Natural killer cell (primary cell): ENCODE measurements around the gene CHML. TPM values are rescaled to one million over a fixed set of nuclear protein-coding genes. Genes with fewer than 3 reads are reported as not detected.
A peak's percentile ranks its signal among the peaks of the same experiment; 100 is the strongest.

ENCODE experiments used
- ATAC-seq, 3 donors: fragments of 150-1000 bp in 2 of 3; fragments of 200-7000 bp in 1 of 3; cut with Tn5 transposase; 1 replicate in 1 of 3; 2 replicates in 2 of 3; pipeline ENCODE4 v1.10.0; 2021; ENCODE audit warnings: mild to moderate bottlenecking in 2 of 3, moderate library complexity in 2 of 3
- DNase-seq, 2 donors: peaks; one replicate each; pipeline versions ENCODE4 v3.0.0 to v3.0.0-alpha.2; 2013 to 2021; ENCODE audit warnings: mixed read lengths in 1 of 2
- H3K27ac ChIP-seq: one replicate; pipeline ENCODE4 v1.5.1; 2013; ENCODE audit warnings: mild to moderate bottlenecking, low read length
- H3K27me3 ChIP-seq: one replicate; pipeline ENCODE4 v1.6.1; 2013; ENCODE audit warnings: low read length; ENCODE audit not compliant: control insufficient read depth, insufficient read depth
- H3K36me3 ChIP-seq: one replicate; pipeline ENCODE4 v1.6.1; 2013; ENCODE audit warnings: low read length; ENCODE audit not compliant: control insufficient read depth, insufficient read depth
- H3K4me1 ChIP-seq: one replicate; pipeline ENCODE4 v1.6.1; 2013; ENCODE audit warnings: low read length; ENCODE audit not compliant: control insufficient read depth, insufficient read depth
- H3K4me3 ChIP-seq: one replicate; pipeline ENCODE4 v1.5.1; 2013; ENCODE audit warnings: low read length
- H3K9me3 ChIP-seq: one replicate; pipeline ENCODE4 v1.6.1; 2013; ENCODE audit warnings: low read length; ENCODE audit not compliant: control insufficient read depth, insufficient read depth
- H3K27ac Mint-ChIP-seq, 2 donors: one replicate each; pipeline ENCODE4 v1.8.0; 2022; ENCODE audit warnings: mild to moderate bottlenecking in 2 of 2, mixed read lengths in 2 of 2, moderate library complexity in 1 of 2
- H3K27me3 Mint-ChIP-seq, 2 donors: one replicate each; pipeline ENCODE4 v1.8.0; 2022; ENCODE audit warnings: low read depth in 2 of 2, mixed read lengths in 2 of 2
- H3K36me3 Mint-ChIP-seq: one replicate; pipeline ENCODE4 v1.8.0; 2022; ENCODE audit warnings: mixed read lengths
- H3K4me1 Mint-ChIP-seq, 2 donors: one replicate each; pipeline ENCODE4 v1.8.0; 2022; ENCODE audit warnings: mixed read lengths in 2 of 2
- H3K4me3 Mint-ChIP-seq: one replicate; pipeline ENCODE4 v1.8.0; 2022; ENCODE audit warnings: mild to moderate bottlenecking, moderate library complexity, mixed read lengths
- H3K9me3 Mint-ChIP-seq, 2 donors: one replicate each; pipeline ENCODE4 v1.8.0; 2022; ENCODE audit warnings: mixed read lengths in 2 of 2
- WGBS: methylation state at CpG from one replicate; pipeline ENCODE4 v1.1.7; 2013; ENCODE audit warnings: missing lambda C conversion rate; ENCODE audit not compliant: insufficient coverage; 5-methylcytosine and 5-hydroxymethylcytosine counted together
- intact Hi-C: fragments of 100-400 bp; cut with micrococcal nuclease; formaldehyde crosslinking; loops from one replicate; pipeline ENCODE4 v1.14.2; 2022
- total RNA-seq, 4 donors: library from RNA; stranded (reverse); fragments of 120-200 nt in 1 of 4; gene quantifications; one replicate each; pipeline versions ENCODE4 v1.2.3 to v1.2.4, GENCODE V29; 2013 to 2022
- TF ChIP-seq, protein P1 (sequence below): fragments of 200-600 bp; IDR thresholded peaks from one replicate; pipeline ENCODE4 v1.8.0; 2022; ENCODE audit warnings: antibody characterized with exemption

The CHML gene
- total RNA-seq, 3 donors from 2014 or later (not counting 1 experiment from before 2014, with no cell fraction given) = 6.8 to 11.8 (median 7.8) TPM

DNA sequence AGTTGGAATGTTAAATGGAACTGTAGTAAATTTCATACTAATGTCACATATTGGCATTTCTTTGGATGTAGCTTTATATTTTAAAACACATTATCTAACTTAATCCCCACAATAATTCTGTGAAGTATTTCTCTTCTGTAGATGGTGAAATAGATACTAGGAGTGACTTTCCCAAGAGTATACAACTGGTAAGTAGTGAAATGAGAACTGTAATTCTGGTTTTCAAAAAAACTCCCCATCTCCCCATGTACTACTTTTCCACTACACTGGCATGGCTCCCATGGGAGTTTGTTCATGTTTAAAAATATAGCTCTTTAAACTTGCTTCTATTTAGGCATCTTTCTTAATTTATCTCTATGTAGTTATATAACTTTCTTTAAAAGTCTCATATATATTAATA, 10.2 kb downstream of the CHML start:
- Histone ChIP-seq H3K27ac (no peak overlapping the region), H3K27me3 (no peaks in the 10 kb centered on the region), H3K4me1 (no peaks in the 10 kb centered on the region), H3K36me3 (no peaks in the 10 kb centered on the region), H3K9me3 (no peaks in the 10 kb centered on the region), H3K4me3 (no peak overlapping the region)
- H3K27ac Mint-ChIP-seq = no peak overlapping the region
- no peak overlapping the region for H3K4me3 Mint-ChIP-seq
- H3K36me3 Mint-ChIP-seq = no peaks in the 10 kb centered on the region
- H3K27me3 Mint-ChIP-seq = no peaks in the 10 kb centered on the region
- TF ChIP-seq, protein P1, sequence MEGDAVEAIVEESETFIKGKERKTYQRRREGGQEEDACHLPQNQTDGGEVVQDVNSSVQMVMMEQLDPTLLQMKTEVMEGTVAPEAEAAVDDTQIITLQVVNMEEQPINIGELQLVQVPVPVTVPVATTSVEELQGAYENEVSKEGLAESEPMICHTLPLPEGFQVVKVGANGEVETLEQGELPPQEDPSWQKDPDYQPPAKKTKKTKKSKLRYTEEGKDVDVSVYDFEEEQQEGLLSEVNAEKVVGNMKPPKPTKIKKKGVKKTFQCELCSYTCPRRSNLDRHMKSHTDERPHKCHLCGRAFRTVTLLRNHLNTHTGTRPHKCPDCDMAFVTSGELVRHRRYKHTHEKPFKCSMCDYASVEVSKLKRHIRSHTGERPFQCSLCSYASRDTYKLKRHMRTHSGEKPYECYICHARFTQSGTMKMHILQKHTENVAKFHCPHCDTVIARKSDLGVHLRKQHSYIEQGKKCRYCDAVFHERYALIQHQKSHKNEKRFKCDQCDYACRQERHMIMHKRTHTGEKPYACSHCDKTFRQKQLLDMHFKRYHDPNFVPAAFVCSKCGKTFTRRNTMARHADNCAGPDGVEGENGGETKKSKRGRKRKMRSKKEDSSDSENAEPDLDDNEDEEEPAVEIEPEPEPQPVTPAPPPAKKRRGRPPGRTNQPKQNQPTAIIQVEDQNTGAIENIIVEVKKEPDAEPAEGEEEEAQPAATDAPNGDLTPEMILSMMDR = no peak
- no peaks in the 10 kb centered on the region for H3K9me3 Mint-ChIP-seq
- ATAC-seq = no peak
- intact Hi-C loops = no loop called here
- DNase-seq = no peak
- peaks cover 8% of the 10 kb centered on the region in 2 donors for H3K4me1 Mint-ChIP-seq

- H3K27ac ChIP-seq = peak overlapping the region; percentile 49
- Mint-ChIP-seq H3K27me3 (no peaks in the 10 kb centered on the region), H3K9me3 (no peaks in the 10 kb centered on the region), H3K4me1 (peaks cover 8% of the 10 kb centered on the region in 2 donors), H3K36me3 (no peaks in the 10 kb centered on the region), H3K27ac (peak overlapping the region; percentile 36 to 82), H3K4me3 (peak overlapping the region; percentile 65)
- TF ChIP-seq, protein P1 = peak; percentile 63
- no peaks in the 10 kb centered on the region for H3K4me1 ChIP-seq
- ATAC-seq (peak in 2 of 3 donors; percentile 71 to 91), DNase-seq (peak in 1 of 2 donors; percentile 81)
- H3K27me3 ChIP-seq = no peaks in the 10 kb centered on the region
- intact Hi-C loops = loop anchor here (1.0 kb wide), 2 partner anchors 16 to 96 kb away; no protein-coding TSS in a partner anchor
- no peaks in the 10 kb centered on the region for H3K9me3 ChIP-seq
- H3K4me3 ChIP-seq = no peak overlapping the region
- H3K36me3 ChIP-seq = no peaks in the 10 kb centered on the region
- WGBS = 33% methylated on average over 7 of the region's 9 CpGs
These were observed 12.5 kb downstream of the CHML start for GRCh38 chr1:241627453-241628259.

DNA sequence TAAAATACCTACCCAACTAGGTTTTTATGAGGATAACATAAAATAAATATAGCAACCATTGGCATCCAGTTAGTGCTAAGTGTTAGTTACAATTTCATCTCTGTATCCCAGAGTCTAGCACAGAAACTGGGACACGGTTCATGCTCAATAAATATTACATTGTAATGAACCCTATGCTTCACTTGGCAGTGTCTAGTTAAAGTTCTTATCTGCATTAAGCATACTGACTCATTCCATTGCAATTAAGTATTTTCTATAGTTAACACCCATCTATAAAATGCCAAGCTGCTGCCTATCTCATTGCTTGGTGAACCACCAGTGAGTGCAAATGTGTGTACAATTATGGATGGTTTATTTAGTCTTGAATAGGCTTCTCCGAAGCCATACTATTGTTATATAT, 15.2 kb downstream of the CHML start:
- no peaks in the 10 kb centered on the region for H3K36me3 Mint-ChIP-seq
- H3K27ac Mint-ChIP-seq = no peak overlapping the region
- H3K4me3 Mint-ChIP-seq = no peak overlapping the region
- Histone ChIP-seq H3K4me1 (no peaks in the 10 kb centered on the region), H3K4me3 (no peak overlapping the region), H3K36me3 (no peaks in the 10 kb centered on the region), H3K27me3 (no peaks in the 10 kb centered on the region), H3K27ac (no peak overlapping the region), H3K9me3 (no peaks in the 10 kb centered on the region)
- no peak for ATAC-seq
- no peaks in the 10 kb centered on the region for H3K9me3 Mint-ChIP-seq
- 95% methylated on average over 2 of the region's 2 CpGs for WGBS
- no peak for DNase-seq
- peaks cover 8% of the 10 kb centered on the region in 2 donors for H3K4me1 Mint-ChIP-seq
- H3K27me3 Mint-ChIP-seq = no peaks in the 10 kb centered on the region
- intact Hi-C loops = no loop called here
- TF ChIP-seq, protein P1 = no peak
